CD4-positive, alpha-beta T cell treated with Interferon gamma for 1 hour (primary cell): Measurements from ENCODE around the gene COPA.
A peak's percentile ranks its signal among the peaks of the same experiment; 100 is the strongest.

Experiments used
- DNase-seq: peaks from one replicate; pipeline ENCODE4 v3.0.0-alpha.2; 2020

Gene COPA

GRCh38 chr1:160261893-160262794 lies 80.9 kb downstream of the COPA start, which contains the start of gene DCAF8:
TSS of gene DCAF8 (minus strand) at chr1:160262549. CDS start at chr1:160244008, 18,541 bp downstream.
- peak; percentile 98 for DNase-seq

DNA sequence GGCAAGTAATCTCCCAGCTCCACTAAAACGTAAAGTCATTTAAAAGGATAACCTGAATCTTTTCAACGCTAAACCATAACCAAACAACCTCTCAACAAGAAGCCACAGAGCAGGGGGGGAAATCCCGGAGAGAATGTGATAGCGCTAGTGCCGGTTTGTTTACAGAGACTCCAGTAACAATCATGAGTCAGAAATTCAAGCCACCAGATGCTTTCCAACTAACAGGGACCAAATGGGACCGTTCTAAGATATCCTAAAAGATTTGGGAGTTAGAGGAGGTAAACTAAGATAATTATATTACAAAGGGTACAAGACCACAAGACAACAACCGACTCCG lies 81.5 kb downstream of the COPA start:
- DNase-seq = peak; percentile 78

DNA sequence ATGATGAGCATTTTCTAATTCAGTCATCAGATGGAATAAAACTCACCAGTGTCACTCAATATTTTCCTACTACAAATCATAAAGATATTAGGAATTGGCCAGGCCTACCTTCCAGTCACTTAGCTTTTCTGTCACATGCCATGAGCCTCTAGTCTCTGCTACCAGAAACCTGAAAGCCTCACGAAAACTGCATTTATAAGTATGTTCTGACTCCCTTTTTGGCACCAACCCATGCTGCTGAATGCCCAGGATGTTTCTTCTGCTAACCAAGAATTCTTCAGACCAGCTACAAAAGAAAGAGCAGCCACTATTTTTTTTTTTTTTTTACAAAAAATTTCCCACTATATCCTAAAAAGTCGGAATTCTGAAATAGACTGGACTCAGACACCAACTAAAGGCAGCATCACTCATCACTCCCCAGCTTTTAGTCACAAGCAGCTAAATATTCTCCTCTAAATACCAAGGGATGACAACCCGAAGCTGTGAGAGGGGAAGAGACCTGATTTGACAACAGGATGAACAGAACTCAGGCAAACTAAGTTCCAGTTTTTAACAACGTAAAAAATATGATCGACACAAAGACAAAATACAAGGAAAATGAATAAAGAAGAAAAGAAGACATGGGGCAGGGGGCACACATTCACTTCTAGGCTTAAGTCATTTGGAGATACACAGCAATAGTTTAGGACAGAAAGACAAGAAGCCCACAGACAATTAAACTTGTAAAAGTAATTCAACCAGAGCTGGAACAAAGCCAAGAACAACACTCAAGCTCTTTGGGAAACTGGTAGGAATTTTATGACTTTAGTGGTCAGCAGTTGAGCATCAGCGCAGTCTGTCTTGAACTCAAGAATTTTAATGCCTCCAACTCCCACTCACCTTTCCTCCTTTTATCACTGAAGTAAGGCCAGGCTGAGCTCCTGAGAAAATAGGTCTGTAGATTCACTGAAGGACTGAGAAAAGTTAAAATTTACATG lies 82.4 kb downstream of the COPA start:
- no peak for DNase-seq

DNA sequence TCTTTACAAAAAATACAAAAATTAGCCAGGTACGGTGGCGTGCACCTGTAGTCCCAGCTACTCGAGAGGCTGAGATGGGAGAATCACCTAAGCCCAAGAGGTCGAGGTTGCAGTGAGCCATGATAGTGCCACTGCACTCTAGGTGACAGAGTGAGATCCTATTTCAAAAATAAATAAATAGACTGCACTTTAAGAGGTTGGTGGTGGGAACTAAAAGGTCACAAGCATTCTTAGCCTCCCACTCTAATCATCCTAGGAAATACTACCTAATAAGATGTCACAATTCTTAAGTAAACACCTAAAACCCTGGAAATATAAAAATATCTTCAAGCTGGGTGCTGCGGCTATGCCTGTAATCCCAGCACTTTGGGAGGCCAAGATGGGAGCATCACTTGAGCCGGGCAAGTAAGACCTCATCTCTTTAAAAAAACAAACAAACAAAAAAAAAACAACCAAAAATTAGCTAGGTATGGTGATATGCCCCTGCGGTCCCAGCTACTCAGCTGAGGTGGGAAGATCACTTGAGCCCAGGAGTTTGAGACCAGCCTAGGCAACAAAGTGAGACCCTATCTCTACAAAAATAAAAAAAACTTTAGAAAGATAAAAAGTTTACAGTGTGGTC lies 84.8 kb downstream of the COPA start:
- DNase-seq = no peak

DNA sequence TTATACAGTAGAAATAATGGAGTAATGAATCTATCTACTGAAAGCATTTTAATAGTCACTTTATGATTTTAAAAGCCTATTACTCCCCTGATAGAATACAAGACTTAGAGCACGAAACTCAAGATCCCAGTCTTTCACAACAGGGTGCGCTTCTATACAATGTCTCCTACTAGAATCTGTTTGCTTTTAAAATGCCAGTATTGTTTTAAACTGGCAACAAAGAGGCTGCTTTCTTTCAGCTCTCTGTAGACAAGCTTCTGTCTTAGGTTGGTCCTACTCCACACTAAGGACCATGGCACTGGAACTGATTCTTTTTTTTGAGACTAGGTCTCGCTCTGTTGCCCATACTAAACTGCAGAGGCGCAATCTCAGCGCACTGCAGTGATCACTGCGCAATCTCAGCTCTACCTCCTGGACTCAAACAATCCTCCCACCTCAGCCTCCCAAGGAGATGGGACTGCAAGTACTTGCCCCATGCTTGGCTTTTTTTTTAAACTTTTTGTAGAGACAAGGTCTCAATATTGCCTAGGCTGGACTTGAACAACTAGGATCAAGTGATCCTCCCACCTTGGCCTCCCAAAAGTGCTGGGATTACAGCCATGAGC lies 85.5 kb downstream of the COPA start:
- DNase-seq = no peak

DNA sequence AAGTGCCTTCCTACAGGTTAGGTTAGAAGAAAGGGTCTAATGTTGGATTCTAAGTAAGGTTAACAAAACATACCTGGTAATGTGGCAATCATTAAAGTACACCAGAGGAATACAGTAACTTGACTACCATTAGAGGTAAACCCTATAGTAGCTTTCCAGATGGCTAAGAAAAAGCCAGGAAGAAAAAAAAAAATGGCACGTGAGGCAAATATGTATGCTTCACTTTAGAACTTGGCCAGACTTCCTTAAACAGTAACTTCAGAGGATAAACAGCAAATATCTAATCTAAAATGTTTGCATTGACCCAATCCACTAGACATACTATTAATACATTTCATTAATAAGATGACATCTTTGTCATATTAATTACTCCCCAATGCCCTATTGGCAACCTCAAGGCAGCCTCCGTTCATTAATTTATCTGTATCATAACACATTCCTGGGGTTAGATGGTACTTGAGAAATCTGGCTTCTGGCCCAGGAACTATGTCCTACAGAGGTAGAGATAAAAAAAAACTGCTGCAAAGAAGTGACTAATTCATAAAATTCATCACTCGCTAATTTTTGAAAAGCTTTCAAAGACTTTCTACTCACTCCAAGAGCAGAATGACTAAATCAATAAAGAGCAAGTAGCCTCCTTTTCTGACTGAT lies 86.5 kb downstream of the COPA start:
- DNase-seq = no peak

GRCh38 chr1:160255781-160256300 lies 87.2 kb downstream of the COPA start:
- DNase-seq = no peak

DNA sequence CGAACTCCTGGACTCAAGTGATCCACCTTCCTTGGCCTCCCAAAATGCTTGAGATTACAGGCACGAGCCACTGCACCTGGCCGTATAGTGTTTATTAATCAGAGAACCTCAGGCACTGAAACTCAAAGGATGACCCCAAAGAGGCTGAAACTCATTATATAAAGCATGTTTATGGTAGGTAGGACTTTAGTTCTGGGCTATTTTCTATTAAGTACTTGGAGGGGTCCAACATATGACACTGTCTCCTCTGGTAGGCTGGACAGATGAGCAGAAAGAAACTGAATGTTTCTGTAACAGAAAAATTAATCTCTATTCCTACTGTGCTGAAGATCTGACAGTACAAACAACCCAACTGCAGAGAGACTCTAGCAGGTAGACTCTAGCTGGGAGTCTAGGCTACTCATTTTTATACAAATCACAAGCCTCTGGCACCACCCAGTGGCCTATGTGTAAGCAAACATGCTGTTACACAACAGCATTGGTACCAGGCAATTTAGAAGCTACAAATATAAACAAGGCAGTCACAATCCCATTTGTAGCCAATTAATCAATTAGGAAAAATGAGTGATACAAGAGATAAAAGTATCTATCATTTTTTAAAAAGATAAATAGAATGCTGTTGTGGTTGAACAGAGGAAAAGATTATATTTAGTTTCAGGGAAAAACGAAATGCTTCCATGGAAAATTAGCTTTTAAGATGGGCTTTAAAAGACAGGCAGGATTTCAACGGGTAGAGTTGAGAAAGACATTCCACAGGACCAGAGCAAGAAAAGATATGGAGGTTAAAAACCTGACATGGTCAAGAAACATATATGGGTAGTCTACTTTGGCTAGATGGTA lies 91.1 kb downstream of the COPA start:
- peak; percentile 60 for DNase-seq

- no peak for DNase-seq
These were observed 92.0 kb downstream of the COPA start for GRCh38 chr1:160251011-160251410.

DNA sequence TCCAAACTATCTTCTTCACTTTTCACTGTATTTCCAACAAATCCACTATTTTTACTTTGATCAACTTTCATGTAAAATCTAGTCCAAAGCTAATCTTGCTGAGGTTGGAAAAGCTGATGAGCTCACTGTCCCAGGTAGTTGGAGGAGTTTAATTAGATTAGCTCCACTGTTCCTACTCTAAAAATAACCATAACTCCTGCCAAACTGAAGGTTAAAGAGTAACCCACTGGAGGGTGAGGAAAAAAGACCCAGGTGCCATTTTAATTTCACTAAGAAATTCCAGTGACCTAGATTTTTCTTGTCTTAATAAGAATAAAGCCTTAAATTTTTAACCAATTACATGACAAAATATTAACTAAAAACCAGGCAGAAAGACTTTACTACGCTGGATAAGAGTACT lies 96.0 kb downstream of the COPA start:
- DNase-seq = no peak

DNA sequence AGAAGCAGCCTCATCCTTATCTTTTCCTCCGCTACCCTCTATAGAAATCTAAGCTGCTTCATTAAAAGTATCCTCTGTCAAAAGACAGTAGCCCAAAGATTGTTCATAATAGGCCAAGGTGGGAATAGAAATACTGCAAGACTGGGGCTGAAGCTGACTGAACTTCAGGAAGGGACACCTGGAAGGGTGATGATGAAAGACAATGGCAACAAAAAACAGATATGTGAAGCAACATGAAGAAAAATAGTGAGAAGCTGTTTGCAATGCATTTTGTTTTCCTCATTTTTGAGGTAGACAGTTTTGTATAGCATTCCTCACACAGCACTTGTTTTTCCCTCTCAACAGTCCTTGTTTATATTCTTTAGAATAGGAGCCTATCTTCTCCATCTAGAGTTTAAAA lies 97.6 kb downstream of the COPA start:
- no peak for DNase-seq

DNA sequence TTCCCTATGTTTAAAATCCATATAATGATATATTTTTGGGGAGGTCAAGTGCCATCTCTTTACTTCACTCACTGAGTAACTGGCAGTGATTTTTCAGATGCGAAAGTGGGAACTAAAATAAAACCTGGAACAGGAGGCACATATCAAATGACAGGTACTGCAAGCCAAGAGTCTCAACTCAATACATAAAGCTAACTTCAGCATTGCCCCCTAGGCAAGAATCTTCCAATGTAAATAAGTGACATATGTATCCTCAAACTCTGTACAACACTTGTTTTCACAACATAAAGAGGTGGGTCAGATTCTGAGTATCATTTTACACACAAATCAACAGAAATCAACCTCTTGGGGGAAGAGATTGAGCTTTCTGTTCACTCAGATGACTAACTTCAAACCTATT lies 98.8 kb downstream of the COPA start:
- no peak for DNase-seq

- DNase-seq = no peak
These were observed 99.3 kb downstream of the COPA start for GRCh38 chr1:160243767-160244166.

- no peak for DNase-seq
These were observed 103.3 kb downstream of the COPA start for GRCh38 chr1:160239582-160240299.
